Measurements from ENCODE around the gene PBX3. TPM values are rescaled to one million over a fixed set of nuclear protein-coding genes. Genes with fewer than 3 reads are reported as not detected.

Gene PBX3
- total and polyA plus RNA-seq, 8 donors: 36.3 to 53.6 (median 42.8) TPM

DNA sequence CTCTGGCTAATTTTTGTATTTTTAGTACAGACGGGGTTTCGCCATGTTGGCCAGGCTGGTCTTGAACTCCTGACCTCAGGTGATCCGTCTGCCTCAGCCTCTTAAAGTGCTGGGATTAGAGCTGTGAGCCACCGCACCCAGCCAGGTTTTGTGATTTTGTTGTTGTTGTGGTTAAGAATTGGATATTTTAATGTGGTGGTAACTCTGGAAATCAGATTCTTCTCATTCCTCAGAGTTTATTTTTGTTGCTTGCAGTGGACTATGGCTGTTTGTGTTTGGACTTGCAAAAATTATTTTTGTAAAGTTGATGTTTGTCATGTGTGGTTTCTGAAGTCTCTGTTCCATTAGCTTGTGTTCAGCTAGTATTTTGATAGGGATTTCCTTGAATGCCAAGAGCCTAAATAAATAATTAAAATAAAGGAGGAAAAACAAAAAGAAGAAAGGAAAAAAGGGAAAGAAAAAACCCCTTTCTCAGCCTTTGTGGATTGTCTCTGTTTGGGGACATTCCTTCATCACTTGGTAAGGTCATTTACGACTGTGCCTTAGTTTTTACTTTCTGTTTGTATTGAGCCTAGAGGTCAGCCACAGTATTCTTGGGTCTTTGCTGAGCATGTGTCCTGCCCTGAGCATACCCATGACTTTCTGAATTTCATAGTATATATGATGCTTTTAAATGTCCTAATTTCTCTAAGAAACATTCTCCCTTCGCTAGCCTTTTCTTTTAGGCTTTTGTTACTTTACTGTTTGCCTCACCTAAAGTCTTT lies 37.3 kb downstream of the PBX3 start:
- H3K27me3 ChIP-seq: no peaks in the 10 kb centered on the region
- ATAC-seq: peak; percentile 23
- no peak overlapping the region for H3K27ac ChIP-seq
- no peak for TF ChIP-seq CTCF (IDR thresholded peaks at IDR 0.05)
- DNase-seq: no peak
- no peaks in the 10 kb centered on the region for H3K36me3 ChIP-seq
- no peaks in the 10 kb centered on the region for H3K9me3 ChIP-seq
- peaks cover 0 to 12% of the 10 kb centered on the region in 2 donors for H3K4me1 ChIP-seq
- intact Hi-C loops (cut with DNase I): no loop called here
- no peak overlapping the region for H3K4me3 ChIP-seq

GRCh38 chr9:125785248-125785751 lies 38.1 kb downstream of the PBX3 start:
- intact Hi-C loops (cut with DNase I): no loop called here
- no peaks in the 10 kb centered on the region for H3K27me3 ChIP-seq
- no peaks in the 10 kb centered on the region for H3K36me3 ChIP-seq
- DNase-seq: no peak
- H3K4me1 ChIP-seq: peaks cover 0 to 12% of the 10 kb centered on the region in 2 donors
- H3K9me3 ChIP-seq: no peaks in the 10 kb centered on the region
- peak; percentile 37 for ATAC-seq
- no peak overlapping the region for H3K27ac ChIP-seq
- H3K4me3 ChIP-seq: no peak overlapping the region
- TF ChIP-seq CTCF (IDR thresholded peaks at IDR 0.05): no peak

DNA sequence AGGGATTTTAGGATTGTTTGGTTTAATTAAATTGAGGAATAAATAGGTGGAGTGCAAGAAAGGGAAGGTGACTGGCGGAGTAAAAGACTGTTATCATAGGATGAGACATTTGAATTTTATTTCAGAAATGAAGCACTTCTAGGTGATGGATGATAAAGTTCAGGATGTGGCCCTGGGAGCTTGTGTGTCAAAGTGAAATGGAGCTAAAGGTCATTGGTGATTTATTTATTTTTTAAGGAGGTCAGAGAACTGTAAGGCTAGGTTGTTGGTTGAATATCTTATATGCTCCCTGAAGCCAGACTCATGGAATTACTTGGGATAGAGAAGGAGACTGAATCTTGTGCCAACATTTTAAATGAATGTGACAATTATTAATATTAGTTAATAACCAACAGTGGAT lies 40.5 kb downstream of the PBX3 start:
- Histone ChIP-seq H3K4me3 (no peak overlapping the region), H3K27me3 (no peaks in the 10 kb centered on the region), H3K9me3 (no peaks in the 10 kb centered on the region), H3K27ac (no peak overlapping the region), H3K36me3 (no peaks in the 10 kb centered on the region), H3K4me1 (peaks cover 0 to 12% of the 10 kb centered on the region in 2 donors)
- ATAC-seq (no peak), DNase-seq (no peak)
- intact Hi-C loops (cut with DNase I): no loop called here
- no peak for TF ChIP-seq CTCF (IDR thresholded peaks at IDR 0.05)

- ATAC-seq (no peak), DNase-seq (no peak)
- no peaks in the 10 kb centered on the region for H3K27me3 ChIP-seq
- H3K4me1 ChIP-seq: peaks cover 0 to 12% of the 10 kb centered on the region in 2 donors
- no peak overlapping the region for H3K27ac ChIP-seq
- no peaks in the 10 kb centered on the region for H3K36me3 ChIP-seq
- H3K9me3 ChIP-seq: no peaks in the 10 kb centered on the region
- intact Hi-C loops (cut with DNase I): no loop called here
- no peak for TF ChIP-seq CTCF (IDR thresholded peaks at IDR 0.05)
- no peak overlapping the region for H3K4me3 ChIP-seq
These were observed 42.0 kb downstream of the PBX3 start for GRCh38 chr9:125789196-125789595.

GRCh38 chr9:125794708-125795107 lies 47.5 kb downstream of the PBX3 start:
- Histone ChIP-seq H3K27me3 (no peaks in the 10 kb centered on the region), H3K9me3 (no peaks in the 10 kb centered on the region), H3K36me3 (no peaks in the 10 kb centered on the region), H3K4me3 (no peak overlapping the region), H3K4me1 (no peaks in the 10 kb centered on the region), H3K27ac (no peak overlapping the region)
- intact Hi-C loops (cut with DNase I): no loop called here
- ATAC-seq: no peak
- DNase-seq: no peak
- no peak for TF ChIP-seq CTCF (IDR thresholded peaks at IDR 0.05)

Measured in left lung (tissue), 10 donors.